ENCODE measurements around the gene CITED1.

DNA sequence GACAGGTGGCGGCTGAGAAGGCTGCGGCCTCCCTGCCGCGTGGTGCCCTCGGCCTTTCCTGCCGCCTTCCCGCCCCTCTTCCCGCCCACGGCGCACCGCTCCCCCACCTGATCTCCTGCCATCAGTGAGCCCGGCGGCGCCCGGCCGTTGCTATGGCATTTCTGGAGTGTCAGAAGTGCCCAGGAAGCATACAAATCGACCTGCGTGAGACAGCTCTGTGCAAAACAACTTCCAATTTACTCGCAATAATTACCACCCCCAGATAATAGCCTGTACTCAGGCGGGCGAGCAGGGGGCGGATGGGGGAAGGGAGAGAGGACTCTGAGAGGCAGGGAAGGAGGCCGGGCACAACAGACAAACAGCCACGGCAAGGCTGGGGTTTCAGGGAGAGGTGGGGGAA is 50.3 kb downstream of the CITED1 start:
- TF ChIP-seq EZH2 (IDR thresholded peaks at IDR 0.05) (no peak), FOXP2 (optimal IDR thresholded peaks at IDR 0.05; ENCODE audit: control extremely low read depth, extremely low read length, insufficient read depth) (no peak)

Data from SK-N-MC (cell line).